Activated CD8-positive, alpha-beta memory T cell treated with anti-CD3 and anti-CD28 coated beads, Interleukin-2, amount 50 U/mL, for 4 hours (primary cell): Measurements from ENCODE around the gene GGT5.
"Not testable (repeated sequence)": the region's sequence is repeated elsewhere in the genome, so short reads cannot be mapped to it uniquely, and the experiment has no call there.

Experiments
- DNase-seq: peaks from one replicate; pipeline ENCODE4 v3.0.0-alpha.2; 2020

Gene GGT5

GRCh38 chr22:24259459-24259858 lies 14.6 kb upstream of the GGT5 start:
- DNase-seq: peak; percentile 63

DNA sequence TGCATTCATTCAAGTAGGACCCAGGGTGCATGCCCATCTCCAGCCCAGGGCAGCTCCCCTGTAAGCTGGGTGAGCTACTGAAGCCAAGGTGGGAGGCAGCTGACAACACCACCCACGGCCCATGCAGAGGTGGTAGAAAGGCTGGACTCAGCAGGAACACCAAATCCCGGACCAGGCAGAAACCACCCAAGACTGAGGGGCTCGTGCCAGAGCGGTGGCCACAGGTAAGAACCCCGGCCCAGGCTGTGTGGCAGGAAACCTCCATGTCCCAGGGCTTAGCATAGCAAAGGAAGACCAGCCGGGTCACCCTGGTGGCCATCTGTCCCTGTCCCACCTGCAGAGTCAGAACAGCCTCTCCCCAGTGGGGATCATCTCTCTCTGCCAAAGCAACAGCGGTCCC lies 11.9 kb upstream of the GGT5 start:
- not testable (repeated sequence) for DNase-seq

DNA sequence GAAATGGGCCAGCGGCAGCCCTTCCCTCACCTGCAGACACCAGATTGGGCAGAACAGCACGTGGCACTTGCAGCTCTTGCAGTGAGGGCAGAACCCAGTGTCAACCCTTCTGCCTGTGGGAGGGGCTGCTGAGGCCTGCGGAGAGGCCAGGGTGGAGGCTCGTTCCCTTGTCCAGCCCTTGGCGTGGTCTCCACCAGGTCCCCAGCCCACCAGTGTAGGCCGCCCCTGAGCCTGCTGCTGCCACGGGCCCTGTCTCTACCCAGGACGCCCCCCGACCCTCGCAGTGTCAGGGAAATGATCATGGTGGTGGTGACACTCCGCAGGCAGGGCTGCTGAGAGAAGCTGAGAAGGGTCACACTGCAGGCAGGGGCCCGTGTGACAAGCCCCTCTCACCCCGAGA lies 11.3 kb upstream of the GGT5 start:
- not testable (repeated sequence) for DNase-seq

- not testable (repeated sequence) for DNase-seq
Observed at GRCh38 chr22:24253126-24253525, 8.2 kb upstream of the GGT5 start.

GRCh38 chr22:24251286-24251685 lies 6.4 kb upstream of the GGT5 start:
- not testable (repeated sequence) for DNase-seq

DNA sequence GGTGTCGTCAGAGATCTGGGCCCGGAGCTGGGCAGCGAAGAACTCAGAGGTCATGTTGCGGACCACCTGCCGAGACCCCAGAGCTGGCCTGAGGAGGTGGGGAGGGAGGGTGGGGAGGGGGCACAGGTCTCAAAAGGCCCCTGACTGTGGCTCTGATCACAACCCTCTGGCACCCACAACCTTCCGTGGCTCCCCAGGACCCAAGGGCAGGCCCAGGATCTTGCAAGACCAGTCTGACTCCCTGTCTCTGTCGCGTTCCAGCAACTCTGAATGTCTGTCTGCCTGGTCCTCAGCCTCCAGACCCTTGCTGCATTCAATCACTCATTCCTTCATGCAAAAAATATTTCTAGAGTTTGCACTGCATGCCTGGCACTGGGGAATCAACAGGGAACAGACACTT lies 4.5 kb upstream of the GGT5 start:
- not testable (repeated sequence) for DNase-seq

DNA sequence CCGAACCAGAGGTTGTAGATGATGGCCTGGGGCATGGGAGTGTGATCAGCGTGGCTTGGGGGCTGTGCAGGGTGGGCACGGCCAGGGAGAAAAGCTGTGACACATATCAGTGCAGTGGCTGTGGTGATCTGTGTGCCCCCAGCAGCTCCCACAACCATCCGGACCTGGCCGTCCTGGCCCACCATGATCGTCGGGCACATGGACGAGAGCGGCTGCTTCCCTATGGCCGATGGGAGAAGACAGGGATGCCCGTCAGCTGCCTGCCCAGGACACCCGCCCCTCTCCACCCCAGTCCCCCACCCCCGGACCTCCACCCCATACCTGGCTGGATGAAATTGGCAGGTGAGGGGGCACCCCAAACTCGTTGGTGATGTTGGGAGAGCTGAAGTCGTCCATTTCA lies 3.7 kb upstream of the GGT5 start:
- DNase-seq: not testable (repeated sequence)

DNA sequence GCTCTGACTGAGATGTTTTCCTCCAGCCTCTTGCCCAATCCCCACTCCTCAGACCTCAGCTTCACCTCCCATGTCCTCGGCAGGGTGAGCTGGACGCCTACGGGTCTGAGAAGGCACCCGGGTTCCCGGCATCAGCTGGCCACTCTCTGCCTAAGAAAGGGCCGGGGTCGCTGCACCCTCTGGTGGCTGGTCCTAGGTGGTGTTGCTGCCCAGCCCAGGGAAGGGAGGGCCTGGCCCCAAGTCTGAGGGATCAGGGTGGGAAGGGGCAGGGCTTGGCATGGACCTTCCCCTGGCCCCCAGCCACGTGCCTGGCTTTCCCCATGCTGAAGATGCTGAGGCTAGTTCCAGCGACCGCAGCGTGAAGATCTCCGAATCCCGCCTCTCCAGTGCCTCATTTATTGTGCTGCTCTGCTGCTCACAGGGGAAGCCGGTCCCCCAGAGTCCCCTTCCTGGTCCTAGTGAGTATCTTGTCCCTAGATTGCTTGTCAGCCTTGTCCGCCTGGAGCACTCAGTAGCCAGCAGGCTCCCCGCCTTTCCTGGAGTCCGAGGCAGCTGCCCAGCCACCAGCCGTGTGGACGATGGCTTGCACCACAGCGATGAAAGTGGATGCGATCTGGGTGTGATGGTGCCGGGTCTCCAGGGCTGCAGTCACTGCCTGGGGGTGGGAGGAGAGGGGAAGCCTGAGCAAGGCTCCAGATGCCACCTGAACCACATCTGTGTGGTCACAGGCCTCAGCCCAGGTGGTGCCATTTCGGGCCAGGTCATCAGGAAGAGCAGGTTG lies 2.9 kb upstream of the GGT5 start:
- DNase-seq: peak; percentile 48

DNA sequence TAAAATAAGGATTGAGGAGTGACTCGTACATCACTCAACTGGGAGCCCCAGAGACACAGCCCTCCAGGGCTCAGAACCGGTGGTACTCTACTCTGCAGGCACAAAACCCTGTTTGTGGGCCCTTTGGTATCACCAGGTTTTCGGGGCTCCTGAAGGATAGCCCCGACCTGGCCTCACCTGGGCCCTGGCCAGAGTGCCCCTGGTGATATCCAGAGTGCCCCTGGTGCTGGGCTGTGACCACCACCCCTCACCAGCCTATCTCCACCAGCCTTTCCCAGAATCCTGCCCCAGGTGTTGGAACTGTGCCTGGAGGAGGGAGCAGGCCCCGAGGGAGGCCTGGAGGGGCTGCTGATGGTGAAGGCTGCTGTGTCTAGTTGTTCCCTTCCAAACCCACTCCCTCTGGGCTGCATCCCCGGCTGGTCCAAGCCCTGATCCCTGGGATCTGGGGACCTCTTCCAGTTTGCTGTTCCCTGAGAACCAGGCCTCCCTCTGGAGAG lies 2.2 kb upstream of the GGT5 start:
- no peak for DNase-seq

GRCh38 chr22:24245584-24246561 lies 991 bp upstream of the GGT5 start:
- DNase-seq: not testable (repeated sequence)

GRCh38 chr22:24244144-24244787 lies 616 bp downstream of the GGT5 start:
- no peak for DNase-seq

DNA sequence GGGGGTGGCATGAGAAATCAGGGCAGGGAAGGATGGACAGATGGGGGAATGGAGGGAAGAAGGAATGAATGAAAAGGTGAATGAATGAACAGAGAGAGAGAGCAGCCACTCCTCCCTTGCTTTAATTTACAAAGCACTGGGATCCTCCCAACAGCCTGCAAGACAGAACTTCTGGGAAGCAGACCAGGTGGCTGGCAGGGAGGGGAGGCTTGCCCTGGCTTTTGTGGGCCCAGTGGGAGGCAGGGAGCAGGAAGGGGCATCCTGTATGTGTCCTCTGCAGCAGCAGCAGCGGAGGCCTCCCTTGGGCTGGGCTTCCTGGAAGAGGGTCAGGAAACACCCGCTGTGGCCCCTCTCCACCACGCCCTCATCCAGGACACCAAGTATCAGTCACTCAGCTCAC lies 1.5 kb downstream of the GGT5 start:
- not testable (repeated sequence) for DNase-seq

DNA sequence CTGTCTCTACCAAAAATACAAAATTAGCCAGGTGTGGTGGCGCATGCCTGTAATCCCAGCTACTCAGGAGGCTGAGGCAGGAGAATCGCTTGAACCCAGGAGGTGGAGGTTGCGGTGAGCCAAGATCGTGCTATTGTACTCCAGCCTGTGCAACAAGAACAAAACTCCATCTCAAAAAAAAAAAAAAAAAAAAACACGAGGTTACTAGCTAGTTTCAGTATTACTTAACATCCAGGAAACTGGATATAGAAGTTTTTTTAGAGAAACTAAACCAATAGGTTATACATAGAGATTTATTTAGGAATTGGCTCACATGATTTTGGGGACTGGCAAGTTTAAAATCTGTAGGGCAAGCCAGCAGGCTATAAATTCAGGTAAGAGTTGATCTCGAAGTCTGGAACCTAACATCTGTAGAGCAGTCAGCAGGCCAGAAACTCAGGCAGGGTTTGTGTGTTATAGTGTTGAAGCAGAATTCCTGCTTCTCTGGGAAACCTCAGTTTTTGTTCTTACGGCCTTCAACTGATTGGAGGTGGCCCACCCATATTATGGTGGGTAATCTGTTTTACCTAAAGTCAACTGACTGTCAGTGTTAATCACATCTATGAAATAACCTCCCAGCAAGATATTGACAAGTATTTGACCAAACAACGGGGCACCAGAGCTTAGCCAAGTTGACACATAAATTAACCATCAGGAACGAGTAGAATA lies 3.7 kb downstream of the GGT5 start:
- not testable (repeated sequence) for DNase-seq

DNA sequence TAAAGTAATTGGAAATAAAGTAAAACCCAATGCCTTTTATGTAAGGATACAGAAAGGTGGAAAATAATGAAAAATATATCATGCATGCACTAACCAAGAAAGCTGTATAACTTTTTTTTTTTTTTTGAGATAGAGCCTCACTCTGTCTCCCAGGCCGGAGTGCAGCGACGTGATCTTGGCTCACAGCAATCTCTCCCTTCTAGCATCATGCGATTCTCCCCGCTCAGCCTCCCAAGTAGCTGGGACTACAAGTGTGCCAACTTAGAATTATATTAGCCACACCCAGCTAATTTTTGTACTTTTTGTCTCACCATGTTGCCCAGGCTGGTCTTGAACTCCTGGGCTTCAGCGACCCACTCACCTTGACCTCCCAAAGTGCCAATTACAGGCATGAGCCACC lies 4.5 kb downstream of the GGT5 start:
- no peak for DNase-seq

- DNase-seq: not testable (repeated sequence)
Observed at GRCh38 chr22:24238101-24238694, 6.7 kb downstream of the GGT5 start.

GRCh38 chr22:24236656-24237055 lies 8.2 kb downstream of the GGT5 start:
- no peak for DNase-seq

DNA sequence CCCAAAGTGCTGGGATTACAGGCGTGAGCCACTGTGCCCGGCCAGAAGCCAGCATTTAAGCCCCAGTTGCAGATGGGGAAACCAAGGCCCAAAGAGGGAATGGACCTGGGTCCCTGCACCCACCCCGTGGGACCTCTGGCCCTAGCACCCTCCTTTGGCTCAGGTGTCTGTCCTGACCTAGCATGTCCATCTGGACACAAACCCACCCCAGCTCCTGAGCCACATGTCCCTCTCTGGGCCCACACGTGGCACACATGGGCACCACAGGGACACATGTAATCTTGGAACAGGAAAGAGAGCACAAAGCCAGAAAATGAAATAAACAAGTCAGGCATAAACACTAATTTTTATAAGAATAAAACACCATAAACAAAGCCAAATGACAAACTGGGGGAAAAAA lies 9.6 kb downstream of the GGT5 start:
- no peak for DNase-seq

GRCh38 chr22:24233816-24234215 lies 11.1 kb downstream of the GGT5 start:
- no peak for DNase-seq

- DNase-seq: no peak
Observed at GRCh38 chr22:24233235-24233634, 11.6 kb downstream of the GGT5 start.

DNA sequence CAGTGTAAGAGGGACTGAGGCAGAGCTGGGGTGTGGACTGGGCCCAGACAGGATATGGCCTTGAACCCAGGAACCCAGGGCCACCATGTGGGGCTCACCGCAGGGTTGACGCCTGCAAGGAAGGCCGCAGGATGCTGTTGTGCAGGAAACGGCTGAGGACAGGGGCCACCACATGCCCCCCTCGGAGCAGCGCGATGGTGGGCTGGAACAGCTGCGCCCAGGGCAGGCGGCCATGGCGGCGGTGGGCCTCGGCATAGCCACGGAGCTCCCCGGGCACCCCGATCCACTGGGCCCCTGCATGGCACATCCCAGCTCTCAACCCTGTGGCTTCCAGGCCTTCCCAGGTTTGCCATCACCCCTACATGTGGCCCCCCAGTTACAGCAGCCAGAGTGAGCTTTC lies 12.2 kb downstream of the GGT5 start:
- DNase-seq: no peak

DNA sequence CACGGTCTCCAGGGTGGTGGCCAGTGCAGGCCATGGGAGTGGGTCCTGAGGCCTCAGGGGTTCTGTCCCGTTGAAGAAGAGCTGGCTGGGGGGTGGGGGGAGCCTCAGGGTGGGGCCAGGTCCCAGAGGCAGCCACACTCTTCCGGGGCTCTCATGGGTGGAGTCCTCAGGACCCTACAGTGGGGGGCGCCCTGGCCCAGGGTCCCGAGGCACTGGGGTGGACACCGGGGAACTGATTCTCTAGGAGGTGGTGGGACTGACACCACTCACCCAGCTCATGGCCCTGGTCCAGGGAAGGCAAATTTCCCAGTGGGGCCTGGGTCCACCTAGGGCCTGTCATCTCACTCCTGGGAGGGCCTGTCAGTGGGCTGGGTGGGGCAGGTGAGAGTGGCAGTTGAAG lies 12.8 kb downstream of the GGT5 start:
- DNase-seq: no peak

DNA sequence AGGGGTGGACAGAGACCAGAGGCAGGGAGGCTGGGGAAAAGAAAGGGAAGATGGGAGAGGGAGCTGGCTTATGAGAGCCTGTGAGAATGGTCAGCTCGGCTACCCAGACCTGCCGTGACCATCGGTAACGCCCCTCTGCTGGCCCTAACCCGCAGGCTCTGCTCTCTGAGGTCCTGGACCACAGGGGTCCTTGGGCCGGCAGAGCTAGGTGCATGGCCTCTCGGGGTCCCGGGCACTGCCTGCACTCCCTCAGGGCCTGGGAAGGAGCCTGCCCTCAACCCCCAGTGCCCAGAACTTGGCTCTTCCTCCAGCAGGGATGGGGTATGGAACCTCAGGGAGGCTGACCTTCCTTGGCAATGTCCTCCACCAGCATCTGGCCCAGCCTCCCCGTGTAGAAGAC lies 13.2 kb downstream of the GGT5 start:
- no peak for DNase-seq
